DOHH2 (cell line): ENCODE measurements around the gene OLFML2A.
A peak's percentile ranks its signal among the peaks of the same experiment; 100 is the strongest.

Experiments used
- H3F3A ChIP-seq: fragments of 200-600 bp; sonication (generic), shearing (Covaris generic); 2 replicates; pipeline ENCODE4 v1.6.0; 2016; ENCODE audit warnings: antibody characterized with exemption, mild to moderate bottlenecking; ENCODE audit not compliant: control insufficient read depth, insufficient read depth
- H3K27ac ChIP-seq: fragments of 200-600 bp; sonication (generic); 2 replicates; pipeline ENCODE4 v1.5.1; 2014; ENCODE audit warnings: low read depth, mild to moderate bottlenecking, low read length, moderate library complexity
- H3K27me3 ChIP-seq: fragments of 200-600 bp; sonication (generic); 2 replicates; pipeline ENCODE4 v1.6.1; 2014; ENCODE audit warnings: mild to moderate bottlenecking, low read length, mixed read lengths; ENCODE audit not compliant: control insufficient read depth
- H3K36me3 ChIP-seq: fragments of 200-600 bp; sonication (generic); 2 replicates; pipeline ENCODE4 v1.6.1; 2014; ENCODE audit warnings: mild to moderate bottlenecking, low read length, moderate library complexity, mixed read lengths; ENCODE audit not compliant: control insufficient read depth
- H3K4me1 ChIP-seq: fragments of 200-600 bp; sonication (generic); 2 replicates; pipeline ENCODE4 v1.6.1; 2014; ENCODE audit warnings: mild to moderate bottlenecking, low read length, mixed read lengths; ENCODE audit not compliant: control insufficient read depth
- H3K4me2 ChIP-seq: fragments of 200-600 bp; sonication (generic); 2 replicates; pipeline ENCODE4 v1.6.0; 2014; ENCODE audit warnings: mild to moderate bottlenecking, low read length, moderate library complexity
- H3K4me3 ChIP-seq: fragments of 200-600 bp; sonication (generic); 2 replicates; pipeline ENCODE4 v1.5.1; 2014; ENCODE audit warnings: mild to moderate bottlenecking, low read length, mixed read lengths
- H3K79me2 ChIP-seq: fragments of 200-600 bp; sonication (generic); 2 replicates; pipeline ENCODE4 v1.6.1; 2014; ENCODE audit warnings: mild to moderate bottlenecking, low read length, mixed read lengths; ENCODE audit not compliant: control insufficient read depth
- H3K9me2 ChIP-seq: fragments of 200-600 bp; sonication (generic); replicated peaks from 2 replicates; pipeline ENCODE4 v1.6.1; 2014; ENCODE audit warnings: mild to moderate bottlenecking, low read length, mixed read lengths; ENCODE audit not compliant: control insufficient read depth
- H3K9me3 ChIP-seq: fragments of 200-600 bp; sonication (generic); 2 replicates; pipeline ENCODE4 v1.6.1; 2014; ENCODE audit warnings: antibody characterized with exemption, low read length, mixed read lengths; ENCODE audit not compliant: control insufficient read depth, insufficient read depth
- H4K20me1 ChIP-seq: fragments of 200-600 bp; sonication (generic); 2 replicates; pipeline ENCODE4 v1.6.0; 2014; ENCODE audit warnings: low read depth, mild to moderate bottlenecking, antibody characterized with exemption, low read length, moderate library complexity; ENCODE audit not compliant: control insufficient read depth, insufficient read depth
- EZH2phosphoT487 ChIP-seq: fragments of 200-600 bp; sonication (generic); IDR thresholded peaks from 2 replicates; pipeline ENCODE4 v1.6.1; 2017; ENCODE audit warnings: borderline replicate concordance, mild to moderate bottlenecking, antibody characterized with exemption, low read length, moderate library complexity, mixed read lengths
- TF ChIP-seq, protein P1 (sequence below): fragments of 200-600 bp; sonication (generic); IDR thresholded peaks from one replicate; pipeline ENCODE4 v1.5.1; 2014; ENCODE audit warnings: antibody characterized with exemption, mild to moderate bottlenecking, low read depth, low read length; ENCODE audit not compliant: poor library complexity, severe bottlenecking

The OLFML2A gene

DNA sequence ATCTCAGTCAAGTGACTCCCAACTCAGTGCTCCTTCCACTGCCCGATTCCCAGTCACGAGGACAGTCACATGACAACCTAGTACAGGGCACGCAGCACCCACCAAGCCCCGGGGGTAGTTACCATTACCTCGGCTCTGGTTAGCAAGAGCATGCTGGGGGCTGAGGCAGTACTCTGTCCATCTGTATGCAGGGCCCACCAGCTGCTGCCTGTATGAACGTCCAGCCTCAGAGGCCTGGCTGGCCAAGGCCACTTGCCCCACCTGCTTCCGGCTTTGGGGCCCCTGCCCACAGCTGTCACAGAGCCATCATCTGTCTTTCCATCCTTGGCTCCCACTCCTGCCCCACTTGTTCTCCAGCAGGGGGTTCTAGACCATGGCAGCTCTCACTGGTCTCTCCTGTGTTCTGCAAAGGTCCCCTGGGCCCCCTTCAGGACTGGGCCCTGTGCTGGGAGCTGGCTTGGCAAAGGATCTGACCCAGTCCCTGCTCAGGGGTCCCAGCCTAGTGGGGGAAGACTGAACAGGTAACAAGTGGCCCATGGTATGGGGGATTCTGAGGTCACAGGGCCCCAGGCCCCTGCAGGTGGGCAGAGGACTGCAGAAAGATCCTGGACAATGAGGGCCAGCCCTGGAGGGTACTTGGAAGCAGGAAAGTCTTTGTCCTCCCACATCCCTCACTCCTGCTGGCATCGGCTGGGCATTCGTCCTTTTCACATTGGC lies 81.6 kb downstream of the OLFML2A start:
- Histone ChIP-seq H3K9me2 (no peaks in the 10 kb centered on the region), H3K4me1 (peaks cover 24% of the 10 kb centered on the region), H3K27me3 (no peaks in the 10 kb centered on the region), H3K36me3 (peaks cover 57% of the 10 kb centered on the region), H4K20me1 (peaks cover 39% of the 10 kb centered on the region), H3K27ac (no peak overlapping the region), H3K4me2 (peak overlapping the region; percentile 76), H3K79me2 (peaks cover 41% of the 10 kb centered on the region), H3F3A (peaks cover 58% of the 10 kb centered on the region), H3K4me3 (no peak overlapping the region), H3K9me3 (no peaks in the 10 kb centered on the region)
- TF ChIP-seq, protein P1, sequence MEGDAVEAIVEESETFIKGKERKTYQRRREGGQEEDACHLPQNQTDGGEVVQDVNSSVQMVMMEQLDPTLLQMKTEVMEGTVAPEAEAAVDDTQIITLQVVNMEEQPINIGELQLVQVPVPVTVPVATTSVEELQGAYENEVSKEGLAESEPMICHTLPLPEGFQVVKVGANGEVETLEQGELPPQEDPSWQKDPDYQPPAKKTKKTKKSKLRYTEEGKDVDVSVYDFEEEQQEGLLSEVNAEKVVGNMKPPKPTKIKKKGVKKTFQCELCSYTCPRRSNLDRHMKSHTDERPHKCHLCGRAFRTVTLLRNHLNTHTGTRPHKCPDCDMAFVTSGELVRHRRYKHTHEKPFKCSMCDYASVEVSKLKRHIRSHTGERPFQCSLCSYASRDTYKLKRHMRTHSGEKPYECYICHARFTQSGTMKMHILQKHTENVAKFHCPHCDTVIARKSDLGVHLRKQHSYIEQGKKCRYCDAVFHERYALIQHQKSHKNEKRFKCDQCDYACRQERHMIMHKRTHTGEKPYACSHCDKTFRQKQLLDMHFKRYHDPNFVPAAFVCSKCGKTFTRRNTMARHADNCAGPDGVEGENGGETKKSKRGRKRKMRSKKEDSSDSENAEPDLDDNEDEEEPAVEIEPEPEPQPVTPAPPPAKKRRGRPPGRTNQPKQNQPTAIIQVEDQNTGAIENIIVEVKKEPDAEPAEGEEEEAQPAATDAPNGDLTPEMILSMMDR = peak; percentile 47
- TF ChIP-seq EZH2phosphoT487 = no peak

DNA sequence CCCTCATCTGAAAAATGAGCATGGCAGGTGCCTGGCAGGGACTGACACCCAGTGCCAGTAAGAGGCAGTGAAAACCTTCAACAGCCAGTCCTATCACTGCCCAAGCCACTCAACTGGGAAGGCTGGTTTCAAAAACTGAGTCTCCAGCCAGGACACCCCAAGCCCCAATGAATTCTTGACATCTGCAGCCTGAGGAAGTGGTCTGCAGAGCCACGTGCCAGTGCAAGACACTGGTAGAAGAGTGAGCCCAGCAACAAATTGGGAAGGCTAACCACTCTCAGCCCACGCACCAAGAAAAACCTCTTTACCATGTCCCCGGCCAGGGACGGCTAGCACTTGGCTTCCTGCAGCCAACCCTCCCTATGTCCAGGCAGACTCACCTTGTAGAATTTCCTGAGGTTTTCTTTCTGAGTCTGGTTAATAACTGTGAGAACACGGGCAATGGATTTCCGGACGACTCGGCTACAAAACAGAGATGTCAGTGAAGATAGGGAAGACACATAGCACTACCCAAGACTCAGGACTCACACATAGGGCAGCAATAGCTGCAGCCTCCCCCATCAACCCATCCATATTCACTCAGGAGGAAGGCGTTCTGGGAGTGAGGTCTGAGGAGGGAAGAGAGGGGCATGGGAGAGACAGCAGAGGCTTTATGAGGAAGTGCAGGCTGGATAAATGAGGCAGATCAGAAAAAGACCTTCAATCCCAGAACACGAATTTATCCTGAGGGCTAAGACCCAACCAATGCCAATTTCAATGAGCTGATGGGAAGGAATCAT lies 83.1 kb downstream of the OLFML2A start:
- TF ChIP-seq, protein P1 = no peak
- TF ChIP-seq EZH2phosphoT487 = no peak
- H3K36me3 ChIP-seq = peaks cover 57% of the 10 kb centered on the region
- no peak overlapping the region for H3K27ac ChIP-seq
- no peaks in the 10 kb centered on the region for H3K9me3 ChIP-seq
- H3K4me2 ChIP-seq = peak overlapping the region; percentile 76
- peak overlapping the region; percentile 77 for H3K4me3 ChIP-seq
- H3F3A ChIP-seq = peaks cover 55% of the 10 kb centered on the region
- peaks cover 28% of the 10 kb centered on the region for H3K4me1 ChIP-seq
- no peaks in the 10 kb centered on the region for H3K9me2 ChIP-seq
- H3K27me3 ChIP-seq = no peaks in the 10 kb centered on the region
- peaks cover 41% of the 10 kb centered on the region for H3K79me2 ChIP-seq
- peaks cover 39% of the 10 kb centered on the region for H4K20me1 ChIP-seq

DNA sequence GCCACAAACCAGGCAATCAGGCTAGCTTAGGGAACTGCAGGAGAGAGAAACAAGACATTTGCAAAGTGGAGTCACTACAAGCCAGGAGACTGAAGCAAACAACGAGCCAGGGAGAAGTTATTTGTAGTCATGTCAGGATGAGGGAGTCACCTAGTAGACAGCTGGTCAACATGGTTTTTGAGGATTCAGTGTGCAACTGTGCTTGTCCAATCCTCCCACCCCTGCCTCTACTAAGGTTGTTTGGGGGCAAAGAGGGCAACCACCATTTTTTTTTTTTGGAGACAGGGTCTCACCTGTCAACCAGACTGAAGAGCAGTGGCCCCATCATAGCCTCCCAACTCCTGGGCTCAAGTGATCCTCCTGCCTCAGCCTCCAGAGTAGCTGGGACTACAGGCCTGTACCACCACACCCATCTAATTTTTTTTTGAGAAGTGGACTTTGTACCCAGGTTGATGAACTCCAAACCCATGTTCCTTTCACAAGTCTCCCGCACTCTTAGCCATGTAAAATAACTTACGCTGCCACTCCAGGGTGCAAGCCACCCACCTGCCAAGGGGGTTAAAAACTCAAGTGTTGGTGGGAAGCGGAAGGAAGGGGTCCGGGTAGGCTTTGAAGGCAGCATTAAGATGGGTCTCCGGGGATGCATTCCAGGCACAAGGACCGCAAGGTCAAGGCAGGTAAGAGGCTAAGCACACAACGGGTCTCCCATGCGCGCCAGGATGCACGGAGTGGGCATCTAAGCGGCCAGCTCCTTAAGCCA lies 83.8 kb downstream of the OLFML2A start:
- H4K20me1 ChIP-seq = peaks cover 35% of the 10 kb centered on the region

More for the DNA sequence above, 83.8 kb downstream of the OLFML2A start:
- Histone ChIP-seq H3K27ac (peak overlapping the region; percentile 79), H3K79me2 (peaks cover 41% of the 10 kb centered on the region), H3K36me3 (peaks cover 57% of the 10 kb centered on the region), H3K9me2 (no peaks in the 10 kb centered on the region), H3K9me3 (no peaks in the 10 kb centered on the region), H3K4me1 (peaks cover 28% of the 10 kb centered on the region), H3F3A (peaks cover 47% of the 10 kb centered on the region), H3K4me3 (peak overlapping the region; percentile 77), H3K4me2 (peak overlapping the region; percentile 76), H3K27me3 (no peaks in the 10 kb centered on the region)
- no peak for TF ChIP-seq EZH2phosphoT487
- TF ChIP-seq, protein P1 = no peak
